Mesothelial cell of epicardium (in vitro differentiated cells): Measurements from ENCODE around the gene MTUS2. TPM values are rescaled to one million over a fixed set of nuclear protein-coding genes. Genes with fewer than 3 reads are reported as not detected.

Experiments used
- DNase-seq, 2 experiments: peaks; one replicate each; pipeline ENCODE4 v3.0.0; 2021; ENCODE audit warnings: low spot score in 2 of 2; ENCODE audit not compliant: unreplicated experiment in 2 of 2
- H3K27ac Mint-ChIP-seq: 2 replicates; pipeline ENCODE4 v1.8.0; 2021; ENCODE audit warnings: mixed read lengths
- H3K27me3 Mint-ChIP-seq: 2 replicates; pipeline ENCODE4 v1.8.0; 2021; ENCODE audit warnings: low read depth, mixed read lengths
- H3K36me3 Mint-ChIP-seq: 2 replicates; pipeline ENCODE4 v1.8.0; 2021; ENCODE audit warnings: mixed read lengths
- H3K4me1 Mint-ChIP-seq: 2 replicates; pipeline ENCODE4 v1.8.0; 2021; ENCODE audit warnings: mixed read lengths
- H3K4me3 Mint-ChIP-seq: 2 replicates; pipeline ENCODE4 v1.8.0; 2021; ENCODE audit warnings: mild to moderate bottlenecking, moderate library complexity, mixed read lengths
- H3K9me3 Mint-ChIP-seq: 2 replicates; pipeline ENCODE4 v1.8.0; 2021; ENCODE audit warnings: mixed read lengths
- total RNA-seq: library from RNA; stranded (reverse); gene quantifications from 3 replicates; pipeline ENCODE4 v1.2.1, GENCODE V29; 2021
- TF ChIP-seq, protein P1 (sequence below): fragments of 200-600 bp; sonication (generic); IDR thresholded peaks from one replicate; pipeline ENCODE4 v1.5.0; 2021; ENCODE audit warnings: antibody characterized with exemption; ENCODE audit not compliant: unreplicated experiment

The MTUS2 gene
- total RNA-seq, 1 donor from 2014 or later: 1.4 TPM

DNA sequence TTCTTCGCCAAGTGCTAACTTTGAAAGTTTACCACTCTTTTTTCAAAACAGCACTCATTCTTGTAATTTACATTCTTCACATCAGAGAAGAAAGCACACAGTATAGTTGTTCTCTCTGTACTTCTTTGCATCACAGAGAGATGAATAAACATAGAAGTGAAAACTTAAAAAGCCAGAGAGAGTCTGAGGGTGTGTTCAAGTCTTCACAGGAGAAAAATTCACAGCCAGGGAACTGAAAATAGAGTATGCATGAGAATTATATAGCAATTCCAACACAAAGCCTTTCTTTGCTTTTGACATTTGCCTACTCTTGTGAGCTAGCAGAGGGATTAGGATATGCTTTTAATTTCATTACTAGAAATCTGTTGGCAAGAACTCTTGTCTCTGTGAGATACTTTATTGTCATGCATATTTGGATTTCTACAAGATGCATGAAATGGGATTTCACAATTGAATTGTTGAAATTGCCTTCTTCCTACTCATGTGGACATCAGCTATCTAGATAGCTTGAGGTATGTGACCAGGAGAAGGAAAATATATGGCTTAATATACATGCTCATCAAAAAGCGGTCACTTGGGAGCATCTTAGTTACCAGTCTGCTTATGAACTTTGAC is 609.3 kb downstream of the MTUS2 start:
- no peak overlapping the region for H3K27ac Mint-ChIP-seq
- peaks cover 43% of the 10 kb centered on the region for H3K27me3 Mint-ChIP-seq
- H3K9me3 Mint-ChIP-seq: no peaks in the 10 kb centered on the region
- no peak for DNase-seq
- TF ChIP-seq, protein P1, sequence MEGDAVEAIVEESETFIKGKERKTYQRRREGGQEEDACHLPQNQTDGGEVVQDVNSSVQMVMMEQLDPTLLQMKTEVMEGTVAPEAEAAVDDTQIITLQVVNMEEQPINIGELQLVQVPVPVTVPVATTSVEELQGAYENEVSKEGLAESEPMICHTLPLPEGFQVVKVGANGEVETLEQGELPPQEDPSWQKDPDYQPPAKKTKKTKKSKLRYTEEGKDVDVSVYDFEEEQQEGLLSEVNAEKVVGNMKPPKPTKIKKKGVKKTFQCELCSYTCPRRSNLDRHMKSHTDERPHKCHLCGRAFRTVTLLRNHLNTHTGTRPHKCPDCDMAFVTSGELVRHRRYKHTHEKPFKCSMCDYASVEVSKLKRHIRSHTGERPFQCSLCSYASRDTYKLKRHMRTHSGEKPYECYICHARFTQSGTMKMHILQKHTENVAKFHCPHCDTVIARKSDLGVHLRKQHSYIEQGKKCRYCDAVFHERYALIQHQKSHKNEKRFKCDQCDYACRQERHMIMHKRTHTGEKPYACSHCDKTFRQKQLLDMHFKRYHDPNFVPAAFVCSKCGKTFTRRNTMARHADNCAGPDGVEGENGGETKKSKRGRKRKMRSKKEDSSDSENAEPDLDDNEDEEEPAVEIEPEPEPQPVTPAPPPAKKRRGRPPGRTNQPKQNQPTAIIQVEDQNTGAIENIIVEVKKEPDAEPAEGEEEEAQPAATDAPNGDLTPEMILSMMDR: no peak
- peak overlapping the region; percentile 84 for H3K4me3 Mint-ChIP-seq
- H3K4me1 Mint-ChIP-seq: peaks cover 21% of the 10 kb centered on the region
- no peaks in the 10 kb centered on the region for H3K36me3 Mint-ChIP-seq

DNA sequence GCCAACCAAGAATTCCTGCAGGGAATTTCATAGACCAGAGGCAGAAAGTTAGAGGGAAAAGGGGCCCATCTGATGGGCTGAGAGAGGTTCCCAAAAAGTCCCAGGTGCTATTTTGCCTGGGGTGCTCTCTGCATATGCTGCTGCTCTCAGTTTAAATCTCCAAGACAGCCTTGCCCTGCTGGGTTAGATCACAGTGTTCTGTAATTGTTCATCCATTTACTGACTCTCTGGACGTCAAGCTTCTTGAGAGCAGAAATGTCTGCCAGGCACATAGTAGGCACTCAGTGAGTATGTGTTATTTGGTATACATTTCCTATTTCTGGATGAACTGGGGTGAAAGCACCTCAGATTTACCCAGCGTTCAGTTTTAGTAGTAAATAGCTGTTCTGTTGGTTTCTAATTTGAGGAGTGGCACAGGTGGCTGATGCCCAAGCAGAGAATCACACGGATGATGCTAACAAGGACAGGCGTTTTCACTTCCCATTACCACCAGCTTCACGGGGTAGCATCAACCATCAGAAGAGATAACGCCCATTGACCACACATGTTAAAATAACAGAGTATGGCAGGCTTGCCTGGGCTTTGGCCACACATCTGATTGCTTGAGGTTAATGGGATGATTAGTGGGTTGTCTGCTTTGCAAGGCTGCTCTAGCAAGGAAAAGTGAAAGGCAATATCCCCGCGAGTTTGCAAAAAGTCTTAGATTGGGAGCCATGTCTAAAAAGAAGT is 614.2 kb downstream of the MTUS2 start:
- peaks cover 4% of the 10 kb centered on the region for H3K9me3 Mint-ChIP-seq
- H3K27ac Mint-ChIP-seq: peak overlapping the region; percentile 34
- no peak overlapping the region for H3K4me3 Mint-ChIP-seq
- no peaks in the 10 kb centered on the region for H3K36me3 Mint-ChIP-seq
- peaks cover 14% of the 10 kb centered on the region for H3K27me3 Mint-ChIP-seq
- peaks cover 43% of the 10 kb centered on the region for H3K4me1 Mint-ChIP-seq
- no peak for DNase-seq
- TF ChIP-seq, protein P1: no peak

DNA sequence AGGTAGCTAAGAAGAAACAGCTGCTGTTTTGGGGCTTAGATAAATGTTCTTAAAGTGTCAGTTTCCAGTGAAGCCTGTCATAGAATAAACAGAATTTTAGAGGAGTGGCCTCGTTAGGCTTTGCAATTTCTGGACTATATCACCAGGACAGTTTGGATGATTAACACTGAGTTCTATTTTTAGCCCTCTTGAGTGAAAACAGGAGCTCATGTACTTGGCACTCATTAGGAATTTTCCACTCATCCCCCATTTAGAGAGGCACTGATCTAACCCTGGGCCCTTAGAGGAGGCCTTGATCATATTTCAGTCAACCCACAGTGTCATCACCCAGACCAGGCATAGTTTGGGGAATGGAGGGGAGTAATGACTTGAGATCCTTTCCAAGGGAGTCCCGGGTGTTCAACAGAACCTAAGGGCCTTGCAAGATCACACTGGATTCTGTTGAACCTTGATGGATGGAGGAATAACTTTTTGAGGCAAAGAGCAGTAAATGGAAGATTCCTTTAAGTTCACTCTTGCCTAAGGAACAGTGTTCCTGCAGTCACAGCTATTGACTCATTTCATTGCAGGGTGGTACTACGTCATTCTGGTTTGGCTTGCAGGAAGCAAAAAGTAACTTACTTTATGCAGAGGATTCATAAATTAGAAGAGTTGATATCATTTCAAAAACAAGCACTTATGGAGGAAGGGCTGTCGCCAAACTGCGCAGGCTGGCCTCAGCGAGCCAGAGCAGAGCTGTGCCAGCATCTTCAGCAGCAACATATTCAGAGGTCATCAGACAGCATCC is 615.2 kb downstream of the MTUS2 start:
- Mint-ChIP-seq H3K4me3 (no peak overlapping the region), H3K27me3 (peaks cover 6% of the 10 kb centered on the region), H3K4me1 (peaks cover 43% of the 10 kb centered on the region), H3K9me3 (peaks cover 4% of the 10 kb centered on the region), H3K36me3 (no peaks in the 10 kb centered on the region), H3K27ac (peak overlapping the region; percentile 51)
- no peak for DNase-seq
- TF ChIP-seq, protein P1: no peak

DNA sequence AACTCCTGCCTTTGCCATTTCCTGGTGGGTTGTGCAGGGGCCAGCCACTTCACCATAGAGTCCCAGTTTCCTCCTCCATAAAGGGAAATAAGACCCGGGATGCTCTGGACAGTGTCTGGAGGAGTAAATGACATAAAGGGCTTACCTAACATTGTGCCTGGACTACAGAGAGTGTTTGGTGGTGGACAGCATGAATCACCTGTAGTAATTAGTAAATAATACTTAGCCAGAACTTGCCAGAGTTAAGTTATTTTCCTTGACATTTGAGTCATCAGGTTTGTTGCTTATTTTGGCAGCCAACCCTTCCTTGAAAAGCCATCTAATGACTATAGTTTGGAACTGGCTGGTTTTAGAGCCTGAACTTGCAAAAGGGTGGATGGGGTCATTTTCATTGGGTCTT is 616.2 kb downstream of the MTUS2 start:
- peaks cover 4% of the 10 kb centered on the region for H3K9me3 Mint-ChIP-seq
- no peaks in the 10 kb centered on the region for H3K36me3 Mint-ChIP-seq
- H3K4me3 Mint-ChIP-seq: no peak overlapping the region
- peaks cover 43% of the 10 kb centered on the region for H3K4me1 Mint-ChIP-seq
- H3K27me3 Mint-ChIP-seq: no peaks in the 10 kb centered on the region
- TF ChIP-seq, protein P1: no peak
- no peak overlapping the region for H3K27ac Mint-ChIP-seq
- DNase-seq: no peak

DNA sequence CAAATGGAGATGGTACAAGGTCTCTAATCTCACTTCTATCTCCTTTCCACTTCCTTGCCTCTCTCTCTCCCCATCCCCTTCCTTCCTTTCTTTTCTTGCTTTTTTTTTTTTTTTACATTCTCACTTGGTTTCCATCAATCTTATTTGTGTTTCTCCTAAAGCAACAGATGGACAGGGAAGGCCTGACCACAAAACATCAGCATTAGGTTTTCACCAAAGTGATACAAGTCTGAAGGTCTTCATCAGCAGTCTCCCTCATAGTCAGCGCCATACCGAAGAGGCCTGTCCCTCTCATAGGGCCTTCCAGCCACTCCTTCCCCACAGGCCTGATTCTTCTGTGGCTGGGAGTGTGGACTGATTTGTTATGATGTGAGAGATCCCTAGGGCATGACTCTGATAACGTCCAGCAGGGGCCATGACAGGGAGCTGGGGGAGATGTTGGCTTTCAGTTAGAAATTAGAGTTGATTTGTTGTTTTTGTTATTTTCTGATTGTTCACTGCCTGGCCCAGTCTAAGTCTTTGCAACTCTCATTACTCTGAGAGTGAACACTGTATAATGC is 616.7 kb downstream of the MTUS2 start:
- peaks cover 41% of the 10 kb centered on the region for H3K4me1 Mint-ChIP-seq
- no peak for DNase-seq
- no peak overlapping the region for H3K4me3 Mint-ChIP-seq
- H3K9me3 Mint-ChIP-seq: peaks cover 4% of the 10 kb centered on the region
- TF ChIP-seq, protein P1: no peak
- no peaks in the 10 kb centered on the region for H3K36me3 Mint-ChIP-seq
- H3K27me3 Mint-ChIP-seq: no peaks in the 10 kb centered on the region
- peak overlapping the region; percentile 1 for H3K27ac Mint-ChIP-seq
